Mononuclear cell (primary cell): Measurements from ENCODE around the gene RNF213. TPM values are rescaled to one million over a fixed set of nuclear protein-coding genes. Genes with fewer than 3 reads are reported as not detected.

ENCODE experiments used
- H3K27me3 ChIP-seq: 2 replicates; pipeline ENCODE4 v1.6.0; 2011; ENCODE audit warnings: low read length, control low read depth; ENCODE audit not compliant: insufficient read depth
- H3K4me1 ChIP-seq: 2 replicates; pipeline ENCODE4 v1.5.1; 2011; ENCODE audit warnings: mild to moderate bottlenecking, low read length, control low read depth; ENCODE audit not compliant: insufficient read depth
- H3K4me3 ChIP-seq: 2 replicates; pipeline ENCODE4 v1.5.1; 2011; ENCODE audit warnings: mild to moderate bottlenecking, low read length, moderate library complexity
- H3K9me3 ChIP-seq: 2 replicates; pipeline ENCODE4 v1.5.1; 2011; ENCODE audit warnings: low read depth, mild to moderate bottlenecking, control low read depth, low read length
- total RNA-seq: library from RNA; depleted of rRNA; stranded (reverse); fragments of >200 nt; gene quantifications from one replicate; pipeline ENCODE4 v1.2.3, GENCODE V29; 2012

The RNF213 gene
- total RNA-seq, 1 donor, result 234 TPM

GRCh38 chr17:80430446-80431245 lies 170.0 kb downstream of the RNF213 start:
- no peak overlapping the region for H3K4me3 ChIP-seq
- H3K9me3 ChIP-seq, result no peaks in the 10 kb centered on the region
- H3K27me3 ChIP-seq, result no peaks in the 10 kb centered on the region
- peaks cover 6% of the 10 kb centered on the region for H3K4me1 ChIP-seq

GRCh38 chr17:80431246-80432195 lies 170.9 kb downstream of the RNF213 start:
- Histone ChIP-seq H3K4me3 (no peak overlapping the region), H3K4me1 (peaks cover 5% of the 10 kb centered on the region), H3K27me3 (no peaks in the 10 kb centered on the region), H3K9me3 (no peaks in the 10 kb centered on the region)

GRCh38 chr17:80432350-80432955 lies 171.8 kb downstream of the RNF213 start:
- Histone ChIP-seq H3K27me3 (no peaks in the 10 kb centered on the region), H3K4me1 (no peaks in the 10 kb centered on the region), H3K4me3 (no peak overlapping the region), H3K9me3 (no peaks in the 10 kb centered on the region)

GRCh38 chr17:80432961-80433550 lies 172.4 kb downstream of the RNF213 start:
- H3K4me3 ChIP-seq, result no peak overlapping the region

GRCh38 chr17:80433916-80434666 lies 173.4 kb downstream of the RNF213 start:
- Histone ChIP-seq H3K4me3 (no peak overlapping the region), H3K9me3 (no peaks in the 10 kb centered on the region), H3K4me1 (no peaks in the 10 kb centered on the region), H3K27me3 (no peaks in the 10 kb centered on the region)

More at GRCh38 chr17:80432961-80433550, 172.4 kb downstream of the RNF213 start:
- Histone ChIP-seq H3K4me1 (no peaks in the 10 kb centered on the region), H3K9me3 (no peaks in the 10 kb centered on the region), H3K27me3 (no peaks in the 10 kb centered on the region)

- no peak overlapping the region for H3K4me3 ChIP-seq
- no peaks in the 10 kb centered on the region for H3K4me1 ChIP-seq
- H3K9me3 ChIP-seq, result no peaks in the 10 kb centered on the region
- H3K27me3 ChIP-seq, result no peaks in the 10 kb centered on the region
Measured at GRCh38 chr17:80437532-80437931, 176.9 kb downstream of the RNF213 start.

- Histone ChIP-seq H3K4me3 (no peak overlapping the region), H3K27me3 (no peaks in the 10 kb centered on the region), H3K4me1 (no peaks in the 10 kb centered on the region), H3K9me3 (no peaks in the 10 kb centered on the region)
Measured at GRCh38 chr17:80438806-80439205, 178.2 kb downstream of the RNF213 start.

- no peaks in the 10 kb centered on the region for H3K27me3 ChIP-seq
- no peaks in the 10 kb centered on the region for H3K4me1 ChIP-seq
- no peak overlapping the region for H3K4me3 ChIP-seq
- H3K9me3 ChIP-seq, result no peaks in the 10 kb centered on the region
Measured at GRCh38 chr17:80439499-80439898, 178.8 kb downstream of the RNF213 start.

- no peaks in the 10 kb centered on the region for H3K27me3 ChIP-seq
- no peaks in the 10 kb centered on the region for H3K4me1 ChIP-seq
- H3K9me3 ChIP-seq, result no peaks in the 10 kb centered on the region
- H3K4me3 ChIP-seq, result no peak overlapping the region
Measured at GRCh38 chr17:80441133-80441578, 180.5 kb downstream of the RNF213 start.

GRCh38 chr17:80441598-80442322 lies 181.1 kb downstream of the RNF213 start:
- Histone ChIP-seq H3K9me3 (no peaks in the 10 kb centered on the region), H3K27me3 (no peaks in the 10 kb centered on the region), H3K4me3 (no peak overlapping the region), H3K4me1 (no peaks in the 10 kb centered on the region)

GRCh38 chr17:80442323-80442659 lies 181.6 kb downstream of the RNF213 start:
- H3K4me3 ChIP-seq, result no peak overlapping the region
- no peaks in the 10 kb centered on the region for H3K27me3 ChIP-seq
- no peaks in the 10 kb centered on the region for H3K4me1 ChIP-seq
- H3K9me3 ChIP-seq, result no peaks in the 10 kb centered on the region

GRCh38 chr17:80442764-80443163 lies 182.1 kb downstream of the RNF213 start:
- no peaks in the 10 kb centered on the region for H3K27me3 ChIP-seq
- H3K9me3 ChIP-seq, result no peaks in the 10 kb centered on the region
- H3K4me1 ChIP-seq, result no peaks in the 10 kb centered on the region
- no peak overlapping the region for H3K4me3 ChIP-seq

- H3K4me3 ChIP-seq, result no peak overlapping the region
- no peaks in the 10 kb centered on the region for H3K9me3 ChIP-seq
- H3K4me1 ChIP-seq, result no peaks in the 10 kb centered on the region
- no peaks in the 10 kb centered on the region for H3K27me3 ChIP-seq
Measured at GRCh38 chr17:80443498-80443897, 182.8 kb downstream of the RNF213 start.
